IMR-90 (cell line): ENCODE measurements around the gene CYP26B1. TPM values are rescaled to one million over a fixed set of nuclear protein-coding genes. Genes with fewer than 3 reads are reported as not detected.

ENCODE experiments used
- ATAC-seq: fragments of 200-7000 bp; cut with Tn5 transposase; 2 replicates; pipeline ENCODE4 v1.9.1; 2020; ENCODE audit warnings: low read depth, mild to moderate bottlenecking, moderate library complexity
- BruUV-seq: library from RNA; stranded (reverse); fragments of 400-500 nt; replicated peaks from 2 replicates; lab custom pipeline; 2021; lab: Mats Ljungman, UMichigan
- CTCF ChIA-PET: fragments of 300-600 bp; formaldehyde crosslinking; extraction: SDS; loops from one replicate; lab custom pipeline; 2021; ENCODE audit warnings: antibody characterized with exemption; lab: Yijun Ruan, JAX
- POLR2A ChIA-PET: fragments of 300-600 bp; sonication (Branson Sonifier 250); formaldehyde crosslinking; loops from one replicate; lab custom pipeline; 2022; ENCODE audit warnings: antibody characterized with exemption; ENCODE audit not compliant: unreplicated experiment; lab: Charles Lee
- DNase-seq: peaks from one replicate; pipeline ENCODE4 v3.0.0; 2013
- H2AFZ ChIP-seq: replicated peaks from 2 replicates; pipeline ENCODE3; 2013; ENCODE audit warnings: low read length, mild to moderate bottlenecking; ENCODE audit not compliant: poor library complexity
- H2AK5ac ChIP-seq: 2 replicates; pipeline ENCODE4 v1.6.1; 2013; ENCODE audit warnings: low read depth, low read length, inconsistent platforms
- H2AK9ac ChIP-seq: replicated peaks from 2 replicates; pipeline ENCODE3; 2013; ENCODE audit warnings: mild to moderate bottlenecking, low read depth, low read length, moderate library complexity; ENCODE audit not compliant: poor library complexity
- H2BK120ac ChIP-seq: 2 replicates; pipeline ENCODE4 v1.6.1; 2013; ENCODE audit warnings: low read depth, low read length, inconsistent platforms
- H2BK15ac ChIP-seq: 3 replicates; pipeline ENCODE4 v1.6.1; 2013; ENCODE audit warnings: low read depth, low read length, inconsistent platforms
- H2BK20ac ChIP-seq: 2 replicates; pipeline ENCODE4 v1.6.1; 2013; ENCODE audit warnings: low read depth, mild to moderate bottlenecking, inconsistent platforms, low read length, moderate library complexity
- H2BK5ac ChIP-seq: 2 replicates; pipeline ENCODE4 v1.6.1; 2013; ENCODE audit warnings: mild to moderate bottlenecking, low read depth, low read length, inconsistent platforms; ENCODE audit not compliant: poor library complexity, severe bottlenecking
- H3K14ac ChIP-seq: replicated peaks from 2 replicates; pipeline ENCODE4 v1.6.1; 2013; ENCODE audit warnings: low read depth, low read length, inconsistent platforms
- H3K18ac ChIP-seq: 2 replicates; pipeline ENCODE4 v1.6.1; 2013; ENCODE audit warnings: low read depth, low read length, control low read depth
- H3K23ac ChIP-seq: 2 replicates; pipeline ENCODE4 v1.6.1; 2013; ENCODE audit warnings: low read depth, low read length, inconsistent platforms
- H3K27ac ChIP-seq: 2 replicates; pipeline ENCODE4 v1.5.1; 2013; ENCODE audit warnings: mild to moderate bottlenecking, control low read depth, low read length; ENCODE audit not compliant: insufficient read depth
- H3K27me3 ChIP-seq: 2 replicates; pipeline ENCODE4 v1.6.1; 2013; ENCODE audit warnings: low read length; ENCODE audit not compliant: control insufficient read depth, insufficient read depth
- H3K36me3 ChIP-seq: 2 replicates; pipeline ENCODE4 v1.6.1; 2013; ENCODE audit warnings: low read length, mixed read lengths; ENCODE audit not compliant: control insufficient read depth, insufficient read depth
- H3K4ac ChIP-seq: 2 replicates; pipeline ENCODE4 v1.6.1; 2013; ENCODE audit warnings: low read depth, low read length, inconsistent platforms
- H3K4me1 ChIP-seq: 2 replicates; pipeline ENCODE4 v1.6.1; 2013; ENCODE audit warnings: low read length, mixed read lengths; ENCODE audit not compliant: control insufficient read depth, insufficient read depth
- H3K4me2 ChIP-seq: 2 replicates; pipeline ENCODE4 v1.6.1; 2013; ENCODE audit warnings: low read depth, mild to moderate bottlenecking, control low read depth, low read length, moderate library complexity
- H3K4me3 ChIP-seq: 2 replicates; pipeline ENCODE4 v1.5.1; 2013; ENCODE audit warnings: low read depth, mild to moderate bottlenecking, control low read depth, low read length, moderate library complexity; ENCODE audit not compliant: insufficient read depth
- H3K56ac ChIP-seq: 2 replicates; pipeline ENCODE4 v1.6.1; 2013; ENCODE audit warnings: low read length, inconsistent platforms; ENCODE audit not compliant: insufficient read depth; ENCODE audit errors: extremely low read depth
- H3K79me1 ChIP-seq, 2 experiments: 2 replicates each; pipeline ENCODE4 v1.6.1; 2013; ENCODE audit warnings: low read length in 2 of 2, inconsistent platforms in 1 of 2, low read depth in 1 of 2
- H3K9ac ChIP-seq: 2 replicates; pipeline ENCODE4 v1.6.1; 2013; ENCODE audit warnings: low read depth, low read length, control low read depth
- H3K9me1 ChIP-seq: 2 replicates; pipeline ENCODE4 v1.6.1; 2013; ENCODE audit warnings: low read length, inconsistent platforms; ENCODE audit not compliant: insufficient read depth
- H3K9me3 ChIP-seq: 2 replicates; pipeline ENCODE4 v1.6.1; 2013; ENCODE audit warnings: low read length; ENCODE audit not compliant: control insufficient read depth, insufficient read depth
- H4K20me1 ChIP-seq: 2 replicates; pipeline ENCODE4 v1.6.1; 2013; ENCODE audit warnings: low read length, inconsistent platforms; ENCODE audit not compliant: insufficient read depth
- H4K5ac ChIP-seq: 2 replicates; pipeline ENCODE4 v1.6.1; 2013; ENCODE audit warnings: mild to moderate bottlenecking, low read depth, low read length, control low read depth
- H4K8ac ChIP-seq, 2 experiments: 2 replicates each; pipeline ENCODE4 v1.6.1; 2013; ENCODE audit warnings: low read depth in 2 of 2, low read length in 2 of 2, control low read depth in 1 of 2, inconsistent platforms in 1 of 2
- H4K91ac ChIP-seq: 2 replicates; pipeline ENCODE4 v1.6.1; 2013; ENCODE audit warnings: low read depth, low read length, inconsistent platforms; ENCODE audit not compliant: insufficient read depth
- BHLHE40 ChIP-seq: fragments of 150-350 bp; IDR thresholded peaks from 2 replicates; pipeline ENCODE4 v1.6.1; 2016; ENCODE audit warnings: mild to moderate bottlenecking, low read depth, low read length
- CEBPB ChIP-seq: IDR thresholded peaks from 2 replicates; pipeline ENCODE4 v1.6.1; 2012; ENCODE audit warnings: low read depth, low read length, improper control_type of control experiment
- CHD1 ChIP-seq: IDR thresholded peaks from 2 replicates; pipeline ENCODE4 v1.6.1; 2012; ENCODE audit warnings: low read depth, low read length, improper control_type of control experiment
- CTCF ChIP-seq: conservative IDR thresholded peaks from 2 replicates; pipeline ENCODE4 v1.5.1; 2012; ENCODE audit warnings: mild to moderate bottlenecking, low read depth, low read length, improper control_type of control experiment
- ELK1 ChIP-seq: fragments of 150-350 bp; IDR thresholded peaks from 2 replicates; pipeline ENCODE4 v1.6.1; 2016; ENCODE audit warnings: low read depth, mild to moderate bottlenecking, low read length, moderate library complexity, borderline replicate concordance
- FOS ChIP-seq: fragments of 150-350 bp; IDR thresholded peaks from 2 replicates; pipeline ENCODE4 v1.6.1; 2016; ENCODE audit warnings: low read depth, low read length
- MAFK ChIP-seq: IDR thresholded peaks from 2 replicates; pipeline ENCODE4 v1.6.1; 2012; ENCODE audit warnings: low read depth, low read length, improper control_type of control experiment
- MAZ ChIP-seq: IDR thresholded peaks from 2 replicates; pipeline ENCODE4 v1.6.1; 2012; ENCODE audit warnings: low read depth, mild to moderate bottlenecking, low read length, improper control_type of control experiment, moderate library complexity, borderline replicate concordance
- MXI1 ChIP-seq: IDR thresholded peaks from 2 replicates; pipeline ENCODE4 v1.6.1; 2012; ENCODE audit warnings: low read depth, mild to moderate bottlenecking, low read length, moderate library complexity, borderline replicate concordance
- NFE2L2 ChIP-seq: fragments of 150-350 bp; IDR thresholded peaks from 2 replicates; pipeline ENCODE4 v1.6.1; 2016; ENCODE audit warnings: low read depth, mild to moderate bottlenecking, low read length
- POLR2A ChIP-seq: IDR thresholded peaks from 2 replicates; pipeline ENCODE4 v1.6.1; 2012; ENCODE audit warnings: mild to moderate bottlenecking, low read depth, low read length
- RAD21 ChIP-seq: IDR thresholded peaks from 2 replicates; pipeline ENCODE4 v1.6.1; 2012; ENCODE audit warnings: low read length, improper control_type of control experiment
- RCOR1 ChIP-seq: IDR thresholded peaks from 2 replicates; pipeline ENCODE4 v1.6.1; 2012; ENCODE audit warnings: mild to moderate bottlenecking, low read length, improper control_type of control experiment; ENCODE audit not compliant: insufficient replicate concordance
- RFX5 ChIP-seq: IDR thresholded peaks from 2 replicates; pipeline ENCODE4 v1.8.0; 2012; ENCODE audit warnings: low read depth, mild to moderate bottlenecking, low read length, moderate library complexity
- SMC3 ChIP-seq: fragments of 150-350 bp; IDR thresholded peaks from 2 replicates; pipeline ENCODE4 v1.6.1; 2016; ENCODE audit warnings: low read depth, mild to moderate bottlenecking, antibody characterized with exemption, low read length, moderate library complexity
- USF2 ChIP-seq: fragments of 150-350 bp; IDR thresholded peaks from 2 replicates; pipeline ENCODE4 v1.6.1; 2017; ENCODE audit warnings: mild to moderate bottlenecking, antibody characterized with exemption, low read length, low read depth
- WGBS, 2 experiments: methylation state at CpG; one replicate each; pipeline versions ENCODE4 v1.1.5 to v1.1.7; 2013; ENCODE audit warnings: missing lambda C conversion rate in 2 of 2; ENCODE audit not compliant: insufficient read length in 1 of 2; ENCODE audit errors: extremely low coverage in 2 of 2; 5-methylcytosine and 5-hydroxymethylcytosine counted together
- dilution Hi-C: fragments of 300-500 bp; cut with HindIII; formaldehyde crosslinking; loops from one replicate; pipeline ENCODE4 v1.14.3; 2018; ENCODE audit warnings: low sequenced_read_pairs; ENCODE audit not compliant: unreplicated experiment
- in situ Hi-C: fragments of 300-500 bp; cut with MboI; formaldehyde crosslinking; loops from 3 replicates; pipeline ENCODE4 v1.14.3; 2019; ENCODE audit warnings: low sequenced_read_pairs, inconsistent platforms, mixed read lengths
- intact Hi-C: fragments of 100-400 bp; cut with micrococcal nuclease; formaldehyde crosslinking; loops from 2 replicates; pipeline ENCODE4 v1.10.0; 2022
- polyA plus RNA-seq, 3 experiments: library from polyadenylated mRNA; depleted of rRNA; stranded (reverse); fragments of >200 nt; gene quantifications; 2 replicates each; pipeline ENCODE4 v1.2.3, GENCODE V29; 2012; ENCODE audit warnings: low replicate concordance in 1 of 3
- total RNA-seq: library from RNA; depleted of rRNA; stranded (reverse); fragments of >200 nt; gene quantifications from 2 replicates; pipeline ENCODE4 v1.2.3, GENCODE V29; 2012

CYP26B1 gene
- total and polyA plus RNA-seq, 2 of the 4 experiments (the other 2 are of a cell fraction) = 0.02 TPM; not detected in 1

- no peak overlapping the region for H3K27ac ChIP-seq
- no peak overlapping the region for H3K56ac ChIP-seq
- peaks cover 11% of the 10 kb centered on the region; the same call in 1 of the 2 replicates for H3K4me1 ChIP-seq
- no peak overlapping the region for H3K4me3 ChIP-seq
- no peak overlapping the region for H3K4ac ChIP-seq
- dilution Hi-C loops (no loop called here), intact Hi-C loops (no loop called here), in situ Hi-C loops (loop anchor here (5.0 to 10.0 kb wide), 5 partner anchors 229 to 607 kb away; no protein-coding TSS in a partner anchor)
- ChIA-PET POLR2A (no interaction called here), CTCF (no interaction called here)
- peaks cover 85% of the 10 kb centered on the region for H3K27me3 ChIP-seq
- no peak overlapping the region for H4K91ac ChIP-seq
- DNase-seq (no peak), ATAC-seq (no peak)
- no peak overlapping the region for H3K4me2 ChIP-seq
- no peak overlapping the region for H2AK5ac ChIP-seq
- H3K36me3 ChIP-seq = no peaks in the 10 kb centered on the region
- no peak overlapping the region for H2BK120ac ChIP-seq
- no peaks in the 10 kb centered on the region for H3K9me3 ChIP-seq
- no peaks in the 10 kb centered on the region; the same call in 1 of the 2 replicates for H3K9me1 ChIP-seq
- no peak overlapping the region for H4K8ac ChIP-seq
- no peak overlapping the region for H4K5ac ChIP-seq
- no peak overlapping the region for H2AK9ac ChIP-seq
- no peak overlapping the region for H2BK5ac ChIP-seq
- no peak overlapping the region for H3K14ac ChIP-seq
- BruUV-seq = no TSS peak
- H3K23ac ChIP-seq = no peak overlapping the region
- H2BK15ac ChIP-seq = no peak overlapping the region
- WGBS, 2 experiments = 50% methylated on average over 1 of the region's 5 CpGs; no CpG with 5 or more reads in 1 of the 2 experiments
- TF ChIP-seq RFX5 = no peak
- TF ChIP-seq SMC3 = no peak
- TF ChIP-seq RCOR1 = no peak
- no peak for TF ChIP-seq RAD21
- no peak for TF ChIP-seq ELK1
- TF ChIP-seq MAZ = no peak
- no peak for TF ChIP-seq FOS
- no peak for TF ChIP-seq USF2
- TF ChIP-seq MAFK = no peak
- no peak for TF ChIP-seq CEBPB
- TF ChIP-seq MXI1 = no peak
- TF ChIP-seq NFE2L2 = no peak
- no peak for TF ChIP-seq POLR2A
- TF ChIP-seq CHD1 = no peak
- TF ChIP-seq BHLHE40 = no peak
- TF ChIP-seq CTCF = no peak
- H3K79me1 ChIP-seq = no peaks in the 10 kb centered on the region
- H4K20me1 ChIP-seq = peaks cover 5% of the 10 kb centered on the region; the same call in 1 of the 2 replicates
- H2BK20ac ChIP-seq = no peak overlapping the region
- H3K18ac ChIP-seq = no peak overlapping the region
- H3K9ac ChIP-seq = no peak overlapping the region
- H2AFZ ChIP-seq = no peak overlapping the region
These were observed 6.3 kb upstream of the CYP26B1 start for GRCh38 chr2:72153924-72154323.
